IMR-90 (cell line): ENCODE results near the gene ITPR3. TPM values are rescaled to one million over a fixed set of nuclear protein-coding genes. Genes with fewer than 3 reads are reported as not detected.

Source experiments
- ATAC-seq: fragments of 200-7000 bp; cut with Tn5 transposase; 2 replicates; pipeline ENCODE4 v1.9.1; 2020; ENCODE audit warnings: low read depth, mild to moderate bottlenecking, moderate library complexity
- BruUV-seq: library from RNA; stranded (reverse); fragments of 400-500 nt; replicated peaks from 2 replicates; lab custom pipeline; 2021; lab: Mats Ljungman, UMichigan
- CTCF ChIA-PET: fragments of 300-600 bp; formaldehyde crosslinking; extraction: SDS; loops from one replicate; lab custom pipeline; 2021; ENCODE audit warnings: antibody characterized with exemption; lab: Yijun Ruan, JAX
- POLR2A ChIA-PET: fragments of 300-600 bp; sonication (Branson Sonifier 250); formaldehyde crosslinking; loops from one replicate; lab custom pipeline; 2022; ENCODE audit warnings: antibody characterized with exemption; ENCODE audit not compliant: unreplicated experiment; lab: Charles Lee
- DNase-seq: peaks from one replicate; pipeline ENCODE4 v3.0.0; 2013
- H2AFZ ChIP-seq: replicated peaks from 2 replicates; pipeline ENCODE3; 2013; ENCODE audit warnings: low read length, mild to moderate bottlenecking; ENCODE audit not compliant: poor library complexity
- H2AK5ac ChIP-seq: 2 replicates; pipeline ENCODE4 v1.6.1; 2013; ENCODE audit warnings: low read depth, low read length, inconsistent platforms
- H2AK9ac ChIP-seq: replicated peaks from 2 replicates; pipeline ENCODE3; 2013; ENCODE audit warnings: mild to moderate bottlenecking, low read depth, low read length, moderate library complexity; ENCODE audit not compliant: poor library complexity
- H2BK120ac ChIP-seq: 2 replicates; pipeline ENCODE4 v1.6.1; 2013; ENCODE audit warnings: low read depth, low read length, inconsistent platforms
- H2BK15ac ChIP-seq: 3 replicates; pipeline ENCODE4 v1.6.1; 2013; ENCODE audit warnings: low read depth, low read length, inconsistent platforms
- H2BK20ac ChIP-seq: 2 replicates; pipeline ENCODE4 v1.6.1; 2013; ENCODE audit warnings: low read depth, mild to moderate bottlenecking, inconsistent platforms, low read length, moderate library complexity
- H2BK5ac ChIP-seq: 2 replicates; pipeline ENCODE4 v1.6.1; 2013; ENCODE audit warnings: mild to moderate bottlenecking, low read depth, low read length, inconsistent platforms; ENCODE audit not compliant: poor library complexity, severe bottlenecking
- H3K14ac ChIP-seq: replicated peaks from 2 replicates; pipeline ENCODE4 v1.6.1; 2013; ENCODE audit warnings: low read depth, low read length, inconsistent platforms
- H3K18ac ChIP-seq: 2 replicates; pipeline ENCODE4 v1.6.1; 2013; ENCODE audit warnings: low read depth, low read length, control low read depth
- H3K23ac ChIP-seq: 2 replicates; pipeline ENCODE4 v1.6.1; 2013; ENCODE audit warnings: low read depth, low read length, inconsistent platforms
- H3K27ac ChIP-seq: 2 replicates; pipeline ENCODE4 v1.5.1; 2013; ENCODE audit warnings: mild to moderate bottlenecking, control low read depth, low read length; ENCODE audit not compliant: insufficient read depth
- H3K27me3 ChIP-seq: 2 replicates; pipeline ENCODE4 v1.6.1; 2013; ENCODE audit warnings: low read length; ENCODE audit not compliant: control insufficient read depth, insufficient read depth
- H3K36me3 ChIP-seq: 2 replicates; pipeline ENCODE4 v1.6.1; 2013; ENCODE audit warnings: low read length, mixed read lengths; ENCODE audit not compliant: control insufficient read depth, insufficient read depth
- H3K4ac ChIP-seq: 2 replicates; pipeline ENCODE4 v1.6.1; 2013; ENCODE audit warnings: low read depth, low read length, inconsistent platforms
- H3K4me1 ChIP-seq: 2 replicates; pipeline ENCODE4 v1.6.1; 2013; ENCODE audit warnings: low read length, mixed read lengths; ENCODE audit not compliant: control insufficient read depth, insufficient read depth
- H3K4me2 ChIP-seq: 2 replicates; pipeline ENCODE4 v1.6.1; 2013; ENCODE audit warnings: low read depth, mild to moderate bottlenecking, control low read depth, low read length, moderate library complexity
- H3K4me3 ChIP-seq: 2 replicates; pipeline ENCODE4 v1.5.1; 2013; ENCODE audit warnings: low read depth, mild to moderate bottlenecking, control low read depth, low read length, moderate library complexity; ENCODE audit not compliant: insufficient read depth
- H3K56ac ChIP-seq: 2 replicates; pipeline ENCODE4 v1.6.1; 2013; ENCODE audit warnings: low read length, inconsistent platforms; ENCODE audit not compliant: insufficient read depth; ENCODE audit errors: extremely low read depth
- H3K79me1 ChIP-seq, 2 experiments: 2 replicates each; pipeline ENCODE4 v1.6.1; 2013; ENCODE audit warnings: low read length in 2 of 2, inconsistent platforms in 1 of 2, low read depth in 1 of 2
- H3K9ac ChIP-seq: 2 replicates; pipeline ENCODE4 v1.6.1; 2013; ENCODE audit warnings: low read depth, low read length, control low read depth
- H3K9me1 ChIP-seq: 2 replicates; pipeline ENCODE4 v1.6.1; 2013; ENCODE audit warnings: low read length, inconsistent platforms; ENCODE audit not compliant: insufficient read depth
- H3K9me3 ChIP-seq: 2 replicates; pipeline ENCODE4 v1.6.1; 2013; ENCODE audit warnings: low read length; ENCODE audit not compliant: control insufficient read depth, insufficient read depth
- H4K20me1 ChIP-seq: 2 replicates; pipeline ENCODE4 v1.6.1; 2013; ENCODE audit warnings: low read length, inconsistent platforms; ENCODE audit not compliant: insufficient read depth
- H4K5ac ChIP-seq: 2 replicates; pipeline ENCODE4 v1.6.1; 2013; ENCODE audit warnings: mild to moderate bottlenecking, low read depth, low read length, control low read depth
- H4K8ac ChIP-seq, 2 experiments: 2 replicates each; pipeline ENCODE4 v1.6.1; 2013; ENCODE audit warnings: low read depth in 2 of 2, low read length in 2 of 2, control low read depth in 1 of 2, inconsistent platforms in 1 of 2
- H4K91ac ChIP-seq: 2 replicates; pipeline ENCODE4 v1.6.1; 2013; ENCODE audit warnings: low read depth, low read length, inconsistent platforms; ENCODE audit not compliant: insufficient read depth
- BHLHE40 ChIP-seq: fragments of 150-350 bp; IDR thresholded peaks from 2 replicates; pipeline ENCODE4 v1.6.1; 2016; ENCODE audit warnings: mild to moderate bottlenecking, low read depth, low read length
- FOS ChIP-seq: fragments of 150-350 bp; IDR thresholded peaks from 2 replicates; pipeline ENCODE4 v1.6.1; 2016; ENCODE audit warnings: low read depth, low read length
- MAZ ChIP-seq: IDR thresholded peaks from 2 replicates; pipeline ENCODE4 v1.6.1; 2012; ENCODE audit warnings: low read depth, mild to moderate bottlenecking, low read length, improper control_type of control experiment, moderate library complexity, borderline replicate concordance
- MXI1 ChIP-seq: IDR thresholded peaks from 2 replicates; pipeline ENCODE4 v1.6.1; 2012; ENCODE audit warnings: low read depth, mild to moderate bottlenecking, low read length, moderate library complexity, borderline replicate concordance
- NFE2L2 ChIP-seq: fragments of 150-350 bp; IDR thresholded peaks from 2 replicates; pipeline ENCODE4 v1.6.1; 2016; ENCODE audit warnings: low read depth, mild to moderate bottlenecking, low read length
- RAD21 ChIP-seq: IDR thresholded peaks from 2 replicates; pipeline ENCODE4 v1.6.1; 2012; ENCODE audit warnings: low read length, improper control_type of control experiment
- RCOR1 ChIP-seq: IDR thresholded peaks from 2 replicates; pipeline ENCODE4 v1.6.1; 2012; ENCODE audit warnings: mild to moderate bottlenecking, low read length, improper control_type of control experiment; ENCODE audit not compliant: insufficient replicate concordance
- RFX5 ChIP-seq: IDR thresholded peaks from 2 replicates; pipeline ENCODE4 v1.8.0; 2012; ENCODE audit warnings: low read depth, mild to moderate bottlenecking, low read length, moderate library complexity
- SMC3 ChIP-seq: fragments of 150-350 bp; IDR thresholded peaks from 2 replicates; pipeline ENCODE4 v1.6.1; 2016; ENCODE audit warnings: low read depth, mild to moderate bottlenecking, antibody characterized with exemption, low read length, moderate library complexity
- WGBS, 2 experiments: methylation state at CpG; one replicate each; pipeline versions ENCODE4 v1.1.5 to v1.1.7; 2013; ENCODE audit warnings: missing lambda C conversion rate in 2 of 2; ENCODE audit not compliant: insufficient read length in 1 of 2; ENCODE audit errors: extremely low coverage in 2 of 2; 5-methylcytosine and 5-hydroxymethylcytosine counted together
- dilution Hi-C: fragments of 300-500 bp; cut with HindIII; formaldehyde crosslinking; loops from one replicate; pipeline ENCODE4 v1.14.3; 2018; ENCODE audit warnings: low sequenced_read_pairs; ENCODE audit not compliant: unreplicated experiment
- in situ Hi-C: fragments of 300-500 bp; cut with MboI; formaldehyde crosslinking; loops from 3 replicates; pipeline ENCODE4 v1.14.3; 2019; ENCODE audit warnings: low sequenced_read_pairs, inconsistent platforms, mixed read lengths
- intact Hi-C: fragments of 100-400 bp; cut with micrococcal nuclease; formaldehyde crosslinking; loops from 2 replicates; pipeline ENCODE4 v1.10.0; 2022
- polyA plus RNA-seq, 3 experiments: library from polyadenylated mRNA; depleted of rRNA; stranded (reverse); fragments of >200 nt; gene quantifications; 2 replicates each; pipeline ENCODE4 v1.2.3, GENCODE V29; 2012; ENCODE audit warnings: low replicate concordance in 1 of 3
- total RNA-seq: library from RNA; depleted of rRNA; stranded (reverse); fragments of >200 nt; gene quantifications from 2 replicates; pipeline ENCODE4 v1.2.3, GENCODE V29; 2012
- TF ChIP-seq, protein P1 (sequence below): fragments of 150-350 bp; IDR thresholded peaks from 2 replicates; pipeline ENCODE4 v1.6.1; 2016; ENCODE audit warnings: low read depth, mild to moderate bottlenecking, low read length, moderate library complexity, borderline replicate concordance
- TF ChIP-seq, protein P2 (sequence below): conservative IDR thresholded peaks from 2 replicates; pipeline ENCODE4 v1.5.1; 2012; ENCODE audit warnings: mild to moderate bottlenecking, low read depth, low read length, improper control_type of control experiment
- TF ChIP-seq, protein P3 (sequence below): fragments of 150-350 bp; IDR thresholded peaks from 2 replicates; pipeline ENCODE4 v1.6.1; 2017; ENCODE audit warnings: mild to moderate bottlenecking, antibody characterized with exemption, low read length, low read depth

The ITPR3 gene
- total and polyA plus RNA-seq, 2 of the 4 experiments (the other 2 are of a cell fraction) = 1.6 to 3.7 TPM

DNA sequence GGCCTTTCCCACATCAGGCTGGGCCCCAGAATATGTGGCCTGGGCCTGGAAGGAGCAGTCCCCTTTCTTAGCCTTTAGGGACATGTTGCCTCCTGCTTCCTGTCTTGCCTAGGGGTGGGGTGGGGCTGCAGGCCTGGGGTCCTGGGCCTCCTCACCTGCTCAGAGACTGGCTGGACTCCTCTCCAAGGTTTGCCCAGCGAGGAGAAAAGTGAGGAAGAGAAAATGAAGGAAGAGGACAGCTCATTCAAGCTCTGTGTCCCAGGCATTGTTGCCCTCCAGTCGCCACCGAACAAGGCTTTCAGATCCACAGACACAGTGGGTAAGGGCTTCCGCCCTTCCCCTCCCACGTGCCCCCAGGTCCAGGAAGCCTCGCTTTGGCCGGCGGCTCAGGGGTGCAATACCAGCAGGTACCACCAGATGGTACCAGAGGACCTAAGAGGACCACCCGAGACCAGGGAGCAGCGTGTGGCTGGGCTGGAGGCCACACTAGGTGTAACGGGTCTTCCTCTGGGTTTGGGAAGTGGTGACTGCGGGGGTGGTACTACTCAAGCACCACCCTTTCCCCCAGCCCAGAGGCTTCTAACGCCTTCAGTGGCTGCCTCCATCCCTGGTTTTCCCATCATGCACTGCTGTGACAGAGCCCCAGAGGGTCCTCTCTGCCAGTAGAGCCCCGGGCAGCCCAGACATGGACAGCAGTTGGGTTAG lies 35.6 kb upstream of the ITPR3 start:
- TF ChIP-seq MXI1 (no peak), BHLHE40 (no peak), MAZ (0 out of 2 replicates have a peak, but pooled peaks have one; percentile 13), RAD21 (peak; percentile 92), NFE2L2 (no peak), FOS (no peak), SMC3 (peak; percentile 81), RCOR1 (no peak), RFX5 (no peak)
- TF ChIP-seq, protein P1, sequence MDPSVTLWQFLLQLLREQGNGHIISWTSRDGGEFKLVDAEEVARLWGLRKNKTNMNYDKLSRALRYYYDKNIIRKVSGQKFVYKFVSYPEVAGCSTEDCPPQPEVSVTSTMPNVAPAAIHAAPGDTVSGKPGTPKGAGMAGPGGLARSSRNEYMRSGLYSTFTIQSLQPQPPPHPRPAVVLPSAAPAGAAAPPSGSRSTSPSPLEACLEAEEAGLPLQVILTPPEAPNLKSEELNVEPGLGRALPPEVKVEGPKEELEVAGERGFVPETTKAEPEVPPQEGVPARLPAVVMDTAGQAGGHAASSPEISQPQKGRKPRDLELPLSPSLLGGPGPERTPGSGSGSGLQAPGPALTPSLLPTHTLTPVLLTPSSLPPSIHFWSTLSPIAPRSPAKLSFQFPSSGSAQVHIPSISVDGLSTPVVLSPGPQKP = no peak
- TF ChIP-seq, protein P2, sequence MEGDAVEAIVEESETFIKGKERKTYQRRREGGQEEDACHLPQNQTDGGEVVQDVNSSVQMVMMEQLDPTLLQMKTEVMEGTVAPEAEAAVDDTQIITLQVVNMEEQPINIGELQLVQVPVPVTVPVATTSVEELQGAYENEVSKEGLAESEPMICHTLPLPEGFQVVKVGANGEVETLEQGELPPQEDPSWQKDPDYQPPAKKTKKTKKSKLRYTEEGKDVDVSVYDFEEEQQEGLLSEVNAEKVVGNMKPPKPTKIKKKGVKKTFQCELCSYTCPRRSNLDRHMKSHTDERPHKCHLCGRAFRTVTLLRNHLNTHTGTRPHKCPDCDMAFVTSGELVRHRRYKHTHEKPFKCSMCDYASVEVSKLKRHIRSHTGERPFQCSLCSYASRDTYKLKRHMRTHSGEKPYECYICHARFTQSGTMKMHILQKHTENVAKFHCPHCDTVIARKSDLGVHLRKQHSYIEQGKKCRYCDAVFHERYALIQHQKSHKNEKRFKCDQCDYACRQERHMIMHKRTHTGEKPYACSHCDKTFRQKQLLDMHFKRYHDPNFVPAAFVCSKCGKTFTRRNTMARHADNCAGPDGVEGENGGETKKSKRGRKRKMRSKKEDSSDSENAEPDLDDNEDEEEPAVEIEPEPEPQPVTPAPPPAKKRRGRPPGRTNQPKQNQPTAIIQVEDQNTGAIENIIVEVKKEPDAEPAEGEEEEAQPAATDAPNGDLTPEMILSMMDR = peak; percentile 92
- TF ChIP-seq, protein P3, sequence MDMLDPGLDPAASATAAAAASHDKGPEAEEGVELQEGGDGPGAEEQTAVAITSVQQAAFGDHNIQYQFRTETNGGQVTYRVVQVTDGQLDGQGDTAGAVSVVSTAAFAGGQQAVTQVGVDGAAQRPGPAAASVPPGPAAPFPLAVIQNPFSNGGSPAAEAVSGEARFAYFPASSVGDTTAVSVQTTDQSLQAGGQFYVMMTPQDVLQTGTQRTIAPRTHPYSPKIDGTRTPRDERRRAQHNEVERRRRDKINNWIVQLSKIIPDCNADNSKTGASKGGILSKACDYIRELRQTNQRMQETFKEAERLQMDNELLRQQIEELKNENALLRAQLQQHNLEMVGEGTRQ = peak; percentile 78
- intact Hi-C loops = loop anchor here (1.0 to 5.0 kb wide), 3 partner anchors 115 to 437 kb away; no protein-coding TSS in a partner anchor
- CTCF ChIA-PET = no interaction called here

More for the DNA sequence above, 35.6 kb upstream of the ITPR3 start:
- Histone ChIP-seq H2AK9ac (peak overlapping the region; percentile 88), H3K79me1 (no peaks in the 10 kb centered on the region), H2BK20ac (no peak overlapping the region), H3K27ac (no peak overlapping the region), H3K4me1 (peaks cover 9% of the 10 kb centered on the region), H4K8ac (peak overlapping the region in 1 of 2 experiments; percentile 96; a peak in 2 of 4 replicates), H3K9ac (no peak overlapping the region), H3K4me3 (peak overlapping the region; percentile 3; the same call in 1 of the 2 replicates), H3K23ac (no peak overlapping the region), H4K5ac (peak overlapping the region; percentile 38; the same call in 1 of the 2 replicates), H3K56ac (no peak overlapping the region), H2BK15ac (0 out of 3 replicates have a peak overlapping the region, but pooled peaks have one; percentile 42), H3K9me3 (no peaks in the 10 kb centered on the region), H4K20me1 (no peaks in the 10 kb centered on the region), H2AK5ac (peak overlapping the region; percentile 65; the same call in 1 of the 2 replicates), H3K4me2 (peak overlapping the region; percentile 59), H4K91ac (peak overlapping the region; percentile 31; the same call in 1 of the 2 replicates), H3K14ac (no peak overlapping the region), H2AFZ (peak overlapping the region; percentile 95), H3K18ac (no peak overlapping the region), H3K36me3 (no peaks in the 10 kb centered on the region), H2BK5ac (no peak overlapping the region), H3K9me1 (peaks cover 8% of the 10 kb centered on the region), H3K27me3 (no peaks in the 10 kb centered on the region), H2BK120ac (peak overlapping the region; percentile 51), H3K4ac (peak overlapping the region; percentile 57; the same call in 1 of the 2 replicates)
- dilution Hi-C loops (no loop called here), in situ Hi-C loops (loop anchor here (5.0 to 10.0 kb wide), 3 partner anchors 117 to 569 kb away; no protein-coding TSS in a partner anchor)
- POLR2A ChIA-PET = no interaction called here
- ATAC-seq (peak; percentile 84), DNase-seq (peak; percentile 55)
- no TSS peak for BruUV-seq
- no CpG with 5 or more reads among the region's 14 CpGs for WGBS, 2 experiments
